Measurements from ENCODE around the gene BCAS3. TPM values are rescaled to one million over a fixed set of nuclear protein-coding genes. Genes with fewer than 3 reads are reported as not detected.

The BCAS3 gene
- total and polyA plus RNA-seq, 3 experiments from 2014 or later: 10.7 to 35.3 (median 13.5) TPM

DNA sequence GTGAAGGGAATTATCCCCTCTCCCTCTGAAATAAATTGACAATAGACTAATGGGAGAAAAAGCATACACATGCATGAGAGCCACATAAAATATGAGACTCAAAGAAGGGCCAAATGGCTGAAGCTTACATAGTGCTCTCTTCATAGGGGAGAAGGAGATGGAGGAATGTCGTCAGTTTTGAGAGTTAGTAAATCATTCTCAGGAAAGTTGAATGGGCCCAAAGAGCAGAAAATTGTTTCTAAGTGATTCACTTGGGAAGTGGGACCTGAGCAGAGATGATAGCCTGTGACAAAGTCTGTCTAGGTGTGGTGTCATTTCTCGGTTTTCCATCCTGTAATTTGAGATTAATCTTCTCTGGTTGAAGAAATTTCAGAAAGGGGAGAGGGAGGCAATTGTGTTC is 35.0 kb downstream of the BCAS3 start:
- Histone ChIP-seq H3K36me3 (ENCODE audit: insufficient read depth, low read length) (peaks cover 8% of the 10 kb centered on the region), H3K27me3 (ENCODE audit: insufficient read depth, low read length, poor library complexity, severe bottlenecking) (no peaks in the 10 kb centered on the region), H3K9me3 (ENCODE audit: low read length) (no peaks in the 10 kb centered on the region), H3K27ac (ENCODE audit: low read depth, low read length) (no peak overlapping the region), H3K4me3 (ENCODE audit: low read length) (no peak overlapping the region), H3K4me1 (ENCODE audit: insufficient read depth, low read length) (no peaks in the 10 kb centered on the region)
- H3K4me3 Mint-ChIP-seq: no peak overlapping the region
- H3K4me1 Mint-ChIP-seq: no peaks in the 10 kb centered on the region
- ChIA-PET CTCF (interaction anchor here (1.7 kb wide), 1 partner anchor 8 kb away, joined by 10 read pairs; no protein-coding TSS in a partner anchor), POLR2A (no interaction called here)
- H3K27me3 Mint-ChIP-seq: no peaks in the 10 kb centered on the region
- H3K9me3 Mint-ChIP-seq: no peaks in the 10 kb centered on the region
- peak overlapping the region in 2 of 8 donors; percentile 4 to 7 for H3K27ac Mint-ChIP-seq
- DNase-seq: no peak
- peaks cover 4 to 41% (median 17%) of the 10 kb centered on the region in 3 donors for H3K36me3 Mint-ChIP-seq

DNA sequence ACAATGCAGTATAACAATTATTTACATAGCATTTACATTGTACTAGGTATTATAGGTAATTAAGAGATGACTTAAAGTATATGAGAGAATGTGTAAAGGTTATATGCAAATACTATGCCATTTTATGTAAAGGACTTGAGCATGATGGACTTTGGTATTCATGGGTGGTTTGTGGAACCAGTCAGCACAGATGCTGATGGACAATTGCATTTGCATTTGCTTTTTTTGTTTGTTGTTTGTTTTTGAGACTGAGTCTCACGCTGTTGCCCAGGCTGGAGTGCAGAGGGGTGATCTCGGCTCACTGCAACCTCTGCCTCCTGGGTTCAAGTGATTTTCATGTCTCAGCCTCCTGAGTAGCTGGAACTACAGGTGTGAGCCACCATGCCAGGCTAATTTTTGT is 36.0 kb downstream of the BCAS3 start:
- Histone ChIP-seq H3K27ac (ENCODE audit: low read depth, low read length) (no peak overlapping the region), H3K4me3 (ENCODE audit: low read length) (no peak overlapping the region), H3K4me1 (ENCODE audit: insufficient read depth, low read length) (no peaks in the 10 kb centered on the region), H3K9me3 (ENCODE audit: low read length) (no peaks in the 10 kb centered on the region), H3K36me3 (ENCODE audit: insufficient read depth, low read length) (peaks cover 8% of the 10 kb centered on the region), H3K27me3 (ENCODE audit: insufficient read depth, low read length, poor library complexity, severe bottlenecking) (no peaks in the 10 kb centered on the region)
- no peaks in the 10 kb centered on the region for H3K9me3 Mint-ChIP-seq
- no peaks in the 10 kb centered on the region for H3K27me3 Mint-ChIP-seq
- no peaks in the 10 kb centered on the region for H3K4me1 Mint-ChIP-seq
- POLR2A ChIA-PET: no interaction called here
- no peak for DNase-seq
- H3K36me3 Mint-ChIP-seq: peaks cover 4 to 39% (median 17%) of the 10 kb centered on the region in 3 donors
- CTCF ChIA-PET: no interaction called here
- no peak overlapping the region for H3K4me3 Mint-ChIP-seq
- H3K27ac Mint-ChIP-seq: no peak overlapping the region

DNA sequence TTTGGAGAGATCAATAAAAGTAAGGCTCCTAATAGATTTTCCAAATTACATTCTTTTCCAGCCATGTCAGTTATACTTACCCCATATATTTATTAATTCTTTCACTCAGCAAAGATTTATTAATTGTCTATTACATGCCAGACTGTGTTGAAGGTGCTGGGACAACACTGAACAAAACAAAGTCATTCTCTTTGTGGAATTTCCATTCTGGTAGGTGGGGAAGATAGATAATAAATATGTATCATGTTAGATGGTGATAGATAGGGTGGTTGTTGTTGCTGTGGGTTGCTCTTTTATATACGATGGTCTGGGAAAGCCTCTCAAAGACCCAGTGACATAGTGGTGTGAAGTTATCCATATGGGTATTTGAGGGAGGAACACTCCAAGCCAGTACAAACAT is 39.1 kb downstream of the BCAS3 start:
- no peak overlapping the region for H3K27ac Mint-ChIP-seq
- ChIA-PET POLR2A (interaction anchor here (0.5 kb wide), 1 partner anchor 25 kb away, joined by 9 read pairs; no protein-coding TSS in a partner anchor), CTCF (interaction anchor here (1.0 kb wide), 1 partner anchor 693 kb away, joined by 3 read pairs; no protein-coding TSS in a partner anchor)
- H3K36me3 ChIP-seq (ENCODE audit: insufficient read depth, low read length): no peaks in the 10 kb centered on the region
- H3K27me3 ChIP-seq (ENCODE audit: insufficient read depth, low read length, poor library complexity, severe bottlenecking): no peaks in the 10 kb centered on the region
- no peak overlapping the region for H3K27ac ChIP-seq (ENCODE audit: low read depth, low read length)
- H3K4me1 Mint-ChIP-seq: peaks cover 3 to 5% (median 4%) of the 10 kb centered on the region in 3 donors
- peaks cover 0 to 16% (median 13%) of the 10 kb centered on the region in 3 donors for H3K36me3 Mint-ChIP-seq
- H3K4me1 ChIP-seq (ENCODE audit: insufficient read depth, low read length): no peaks in the 10 kb centered on the region
- no peak overlapping the region for H3K4me3 ChIP-seq (ENCODE audit: low read length)
- H3K27me3 Mint-ChIP-seq: no peaks in the 10 kb centered on the region
- no peak for DNase-seq
- no peaks in the 10 kb centered on the region for H3K9me3 Mint-ChIP-seq
- no peak overlapping the region for H3K4me3 Mint-ChIP-seq
- H3K9me3 ChIP-seq (ENCODE audit: low read length): no peaks in the 10 kb centered on the region

DNA sequence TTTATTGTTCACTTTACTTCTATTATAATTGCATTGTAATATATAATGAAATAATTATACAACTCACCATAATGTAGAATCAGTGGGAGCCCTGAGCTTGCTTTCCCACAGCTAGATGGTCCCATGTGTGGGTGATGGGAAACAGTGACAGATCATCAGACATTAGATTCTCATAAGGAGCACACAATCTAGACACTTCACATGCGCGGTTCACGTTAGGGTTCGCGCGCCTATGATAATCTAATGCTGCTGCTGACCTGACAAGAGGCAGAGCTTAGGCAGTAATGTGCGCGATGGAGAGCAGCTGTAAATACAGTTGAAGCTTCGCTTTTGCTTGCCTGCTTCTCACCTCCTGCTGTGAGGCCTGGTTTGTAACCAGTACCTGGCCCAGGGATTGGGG is 40.2 kb downstream of the BCAS3 start:
- H3K36me3 Mint-ChIP-seq: peaks cover 0 to 7% (median 7%) of the 10 kb centered on the region in 3 donors
- Histone ChIP-seq H3K36me3 (ENCODE audit: insufficient read depth, low read length) (no peaks in the 10 kb centered on the region), H3K27ac (ENCODE audit: low read depth, low read length) (no peak overlapping the region), H3K4me3 (ENCODE audit: low read length) (no peak overlapping the region), H3K9me3 (ENCODE audit: low read length) (no peaks in the 10 kb centered on the region), H3K4me1 (ENCODE audit: insufficient read depth, low read length) (no peaks in the 10 kb centered on the region), H3K27me3 (ENCODE audit: insufficient read depth, low read length, poor library complexity, severe bottlenecking) (no peaks in the 10 kb centered on the region)
- DNase-seq: no peak
- ChIA-PET CTCF (interaction anchor here (0.6 kb wide), 1 partner anchor 1217 kb away, joined by 3 read pairs; no protein-coding TSS in a partner anchor), POLR2A (no interaction called here)
- peaks cover 3 to 5% (median 4%) of the 10 kb centered on the region in 3 donors for H3K4me1 Mint-ChIP-seq
- H3K4me3 Mint-ChIP-seq: no peak overlapping the region
- H3K9me3 Mint-ChIP-seq: no peaks in the 10 kb centered on the region
- H3K27me3 Mint-ChIP-seq: no peaks in the 10 kb centered on the region
- H3K27ac Mint-ChIP-seq: peak overlapping the region in 1 of 8 donors; percentile 41

DNA sequence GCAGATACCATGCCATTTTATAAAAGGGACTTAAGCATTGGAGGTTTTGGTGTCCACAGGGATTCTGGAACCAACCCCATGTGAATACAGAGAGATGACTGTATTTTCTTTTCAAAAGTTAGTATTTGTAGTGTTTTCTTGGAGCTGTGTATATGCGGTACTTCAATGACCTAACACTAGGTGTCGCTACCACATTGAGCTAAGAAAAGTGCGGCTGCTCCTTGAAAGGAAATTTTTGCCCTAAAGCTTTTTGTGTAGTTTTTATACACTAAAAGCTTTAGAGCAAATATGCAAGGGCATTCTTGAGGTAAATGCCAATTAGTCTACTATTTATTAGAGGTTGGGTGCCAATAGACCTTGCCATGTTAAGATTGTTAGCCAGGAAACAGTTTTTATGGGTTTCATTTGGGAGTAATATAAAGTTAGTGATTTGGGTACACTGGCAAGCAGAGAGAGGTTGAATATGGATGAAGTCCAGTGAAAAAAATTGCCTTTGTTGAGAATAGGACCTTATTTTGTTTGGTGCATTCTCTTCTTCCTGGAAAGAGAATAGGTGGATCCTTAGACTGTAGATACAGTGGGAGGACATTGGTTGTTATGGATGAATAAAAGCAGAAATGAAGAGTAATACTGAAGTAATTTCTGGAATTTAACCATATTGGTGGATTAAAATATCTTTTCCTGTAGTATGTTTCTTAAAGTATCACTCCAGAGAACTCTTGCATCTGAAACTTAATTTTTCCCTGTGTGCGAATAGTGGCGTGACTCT is 43.3 kb downstream of the BCAS3 start:
- H3K4me3 Mint-ChIP-seq: no peak overlapping the region
- H3K4me3 ChIP-seq (ENCODE audit: low read length): no peak overlapping the region
- H3K27ac ChIP-seq (ENCODE audit: low read depth, low read length): no peak overlapping the region
- peak in 3 of 5 donors; percentile 4 to 30 (median 21) for DNase-seq
- H3K9me3 ChIP-seq (ENCODE audit: low read length): no peaks in the 10 kb centered on the region
- peaks cover 3 to 5% (median 4%) of the 10 kb centered on the region in 3 donors for H3K4me1 Mint-ChIP-seq
- no peaks in the 10 kb centered on the region for H3K9me3 Mint-ChIP-seq
- no peaks in the 10 kb centered on the region for H3K27me3 Mint-ChIP-seq
- H3K27me3 ChIP-seq (ENCODE audit: insufficient read depth, low read length, poor library complexity, severe bottlenecking): no peaks in the 10 kb centered on the region
- H3K27ac Mint-ChIP-seq: no peak overlapping the region
- ChIA-PET POLR2A (no interaction called here), CTCF (interaction anchor here (0.7 to 1.5 kb wide), 16 partner anchors 9 to 689 kb away, joined by 3 to 10 read pairs (median 3); partner anchors contain the start of gene BCAS3)
- H3K36me3 Mint-ChIP-seq: peaks cover 0 to 8% (median 6%) of the 10 kb centered on the region in 3 donors
- no peaks in the 10 kb centered on the region for H3K36me3 ChIP-seq (ENCODE audit: insufficient read depth, low read length)
- H3K4me1 ChIP-seq (ENCODE audit: insufficient read depth, low read length): no peaks in the 10 kb centered on the region

DNA sequence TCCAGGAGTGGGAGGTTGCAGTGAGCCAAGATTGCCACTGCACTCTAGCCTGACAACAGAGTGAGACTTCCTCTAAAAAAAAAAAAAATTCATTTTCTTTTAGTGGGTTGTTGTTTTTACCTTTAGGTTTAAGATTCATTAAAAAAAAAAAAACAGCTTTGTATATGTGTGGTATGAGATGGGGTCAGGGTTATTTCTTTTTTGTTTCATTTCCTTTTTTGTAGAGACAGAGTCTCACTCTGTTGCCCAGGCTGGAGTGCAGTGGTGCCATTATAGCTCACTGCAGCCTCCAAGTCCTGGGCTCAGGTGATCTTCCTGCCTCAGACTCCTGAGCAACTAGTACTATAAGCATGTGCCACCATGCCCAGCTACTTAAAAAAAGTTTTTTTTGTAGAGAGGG is 47.0 kb downstream of the BCAS3 start:
- Histone ChIP-seq H3K9me3 (ENCODE audit: low read length) (no peaks in the 10 kb centered on the region), H3K4me3 (ENCODE audit: low read length) (no peak overlapping the region), H3K27me3 (ENCODE audit: insufficient read depth, low read length, poor library complexity, severe bottlenecking) (no peaks in the 10 kb centered on the region), H3K36me3 (ENCODE audit: insufficient read depth, low read length) (no peaks in the 10 kb centered on the region), H3K27ac (ENCODE audit: low read depth, low read length) (no peak overlapping the region), H3K4me1 (ENCODE audit: insufficient read depth, low read length) (no peaks in the 10 kb centered on the region)
- Mint-ChIP-seq H3K4me1 (peaks cover 3 to 5% (median 4%) of the 10 kb centered on the region in 3 donors), H3K4me3 (no peak overlapping the region), H3K27me3 (no peaks in the 10 kb centered on the region), H3K36me3 (peaks cover 6 to 9% (median 6%) of the 10 kb centered on the region in 3 donors), H3K27ac (no peak overlapping the region), H3K9me3 (no peaks in the 10 kb centered on the region)
- ChIA-PET POLR2A (no interaction called here), CTCF (no interaction called here)
- no peak for DNase-seq

DNA sequence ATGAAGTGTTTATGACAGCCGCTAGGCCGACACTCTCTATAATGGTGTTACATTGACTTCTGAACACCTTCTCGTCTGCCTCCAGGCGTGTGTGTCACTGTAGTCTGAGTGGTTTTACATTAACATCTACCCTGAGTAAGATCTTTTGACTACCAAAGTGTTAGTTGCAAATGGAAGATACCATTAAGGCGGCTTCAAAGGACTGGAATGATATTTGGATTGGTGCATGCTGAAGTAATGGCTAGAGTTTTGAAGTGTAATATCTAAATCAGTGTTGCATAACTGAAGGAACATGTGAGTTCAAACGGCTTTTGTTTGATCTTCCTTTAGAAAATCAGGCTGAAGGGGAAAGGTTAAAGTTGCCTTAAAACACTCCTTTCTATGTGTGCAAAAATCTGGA is 52.2 kb downstream of the BCAS3 start:
- Histone ChIP-seq H3K4me3 (ENCODE audit: low read length) (no peak overlapping the region), H3K27me3 (ENCODE audit: insufficient read depth, low read length, poor library complexity, severe bottlenecking) (no peaks in the 10 kb centered on the region), H3K9me3 (ENCODE audit: low read length) (no peaks in the 10 kb centered on the region), H3K4me1 (ENCODE audit: insufficient read depth, low read length) (no peaks in the 10 kb centered on the region), H3K36me3 (ENCODE audit: insufficient read depth, low read length) (no peaks in the 10 kb centered on the region), H3K27ac (ENCODE audit: low read depth, low read length) (no peak overlapping the region)
- Mint-ChIP-seq H3K27ac (no peak overlapping the region), H3K27me3 (no peaks in the 10 kb centered on the region), H3K4me3 (no peak overlapping the region), H3K9me3 (no peaks in the 10 kb centered on the region), H3K36me3 (peaks cover 6 to 9% (median 6%) of the 10 kb centered on the region in 3 donors), H3K4me1 (peaks cover 10 to 17% (median 16%) of the 10 kb centered on the region in 3 donors)
- CTCF ChIA-PET: interaction anchor here (0.7 kb wide), 1 partner anchor 9 kb away, joined by 3 read pairs; no protein-coding TSS in a partner anchor
- POLR2A ChIA-PET: no interaction called here
- no peak for DNase-seq

DNA sequence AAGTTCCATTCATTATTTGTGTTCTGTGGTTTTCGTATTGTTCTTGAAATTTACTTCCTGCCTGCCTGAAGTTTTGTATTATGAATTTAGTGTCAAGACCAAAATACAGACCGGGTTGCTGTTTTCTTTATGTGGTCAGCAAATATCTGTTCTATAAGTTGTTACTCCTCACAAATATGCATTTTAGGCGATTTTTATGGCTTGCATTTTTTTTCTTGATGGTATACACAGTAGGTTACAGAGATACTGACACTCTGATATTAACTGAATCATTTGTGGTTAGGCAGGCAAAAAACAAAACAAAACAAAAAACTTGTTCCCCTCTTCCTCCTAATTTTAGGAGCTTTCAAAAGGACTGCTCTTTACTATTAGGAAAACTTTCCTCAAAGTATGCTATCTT is 52.6 kb downstream of the BCAS3 start:
- Histone ChIP-seq H3K4me3 (ENCODE audit: low read length) (no peak overlapping the region), H3K4me1 (ENCODE audit: insufficient read depth, low read length) (no peaks in the 10 kb centered on the region), H3K36me3 (ENCODE audit: insufficient read depth, low read length) (no peaks in the 10 kb centered on the region), H3K9me3 (ENCODE audit: low read length) (no peaks in the 10 kb centered on the region), H3K27me3 (ENCODE audit: insufficient read depth, low read length, poor library complexity, severe bottlenecking) (no peaks in the 10 kb centered on the region), H3K27ac (ENCODE audit: low read depth, low read length) (no peak overlapping the region)
- no peak overlapping the region for H3K4me3 Mint-ChIP-seq
- H3K36me3 Mint-ChIP-seq: peaks cover 6 to 9% (median 6%) of the 10 kb centered on the region in 3 donors
- ChIA-PET CTCF (no interaction called here), POLR2A (no interaction called here)
- H3K4me1 Mint-ChIP-seq: peaks cover 10 to 18% (median 17%) of the 10 kb centered on the region in 3 donors
- no peaks in the 10 kb centered on the region for H3K27me3 Mint-ChIP-seq
- H3K27ac Mint-ChIP-seq: peak overlapping the region in 1 of 8 donors; percentile 52
- DNase-seq: no peak
- no peaks in the 10 kb centered on the region for H3K9me3 Mint-ChIP-seq
